GM03348 (cell line): ENCODE results near the gene NIN.

Experiments used
- DNase-seq: peaks from one replicate; pipeline ENCODE4 v3.0.0; 2012; ENCODE audit warnings: low spot score

Gene NIN

DNA sequence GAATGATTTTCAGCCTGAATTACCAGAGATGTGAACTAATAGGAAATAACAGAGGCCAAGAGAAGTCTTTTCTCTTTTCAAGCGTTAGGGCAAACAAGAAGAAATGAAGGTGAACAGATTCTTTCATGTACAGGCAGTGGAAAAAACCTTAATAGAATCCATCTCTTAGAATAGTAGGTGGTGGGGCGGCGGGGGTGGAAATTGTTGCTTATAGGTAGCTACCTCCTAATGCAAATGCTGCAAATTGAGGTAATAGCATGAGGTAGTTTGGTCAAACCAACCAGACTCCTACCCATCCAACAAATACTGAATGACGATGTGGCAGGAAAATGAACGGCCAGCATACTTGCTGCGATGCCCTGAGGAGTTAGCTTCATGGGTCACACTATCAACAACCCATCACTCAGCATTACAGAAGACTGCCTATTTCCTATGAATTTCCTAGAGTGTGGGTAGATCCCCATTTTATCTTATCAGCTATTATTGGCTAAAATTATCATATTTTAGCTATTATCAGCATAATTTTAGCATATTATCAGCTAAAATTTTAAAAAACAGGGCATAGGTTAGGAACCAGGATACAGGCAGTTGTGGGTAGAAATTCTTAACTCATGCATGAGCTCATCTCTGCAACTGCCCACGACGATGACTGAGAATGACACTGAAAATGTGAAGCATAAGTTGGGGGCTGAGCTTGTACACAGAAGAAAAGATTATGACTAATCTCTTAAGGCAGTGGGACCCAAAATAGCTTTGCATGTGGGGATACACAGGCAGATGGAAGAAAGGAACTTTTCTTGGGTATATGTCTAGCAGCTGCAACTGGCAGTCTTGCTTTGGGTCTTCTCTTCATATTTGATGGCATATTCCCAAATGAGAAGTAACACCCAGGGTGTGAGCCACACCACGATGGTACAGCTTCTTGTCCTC is 68.7 kb downstream of the NIN start:
- DNase-seq, result peak; percentile 39

- DNase-seq, result no peak
Measured at GRCh38 chr14:50759800-50760543, 71.0 kb downstream of the NIN start.

DNA sequence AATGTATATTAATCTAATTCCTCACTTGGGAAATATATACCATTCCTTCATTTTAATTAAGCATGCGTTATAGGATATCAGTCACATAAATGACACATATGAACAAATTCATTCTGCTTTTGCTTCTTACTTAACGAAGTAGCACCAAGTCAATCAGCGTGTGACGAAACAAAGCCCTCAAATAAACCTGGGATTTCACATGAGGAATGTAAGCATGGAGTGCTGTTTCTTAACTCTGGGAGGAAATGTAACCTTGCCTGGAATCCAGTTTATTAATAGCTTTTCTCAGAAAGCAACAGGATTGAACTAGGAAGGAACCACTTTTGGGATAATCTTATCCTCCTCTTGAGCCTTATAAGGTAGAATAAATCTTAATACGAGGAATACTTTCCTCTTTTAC is 72.0 kb downstream of the NIN start:
- DNase-seq, result no peak

DNA sequence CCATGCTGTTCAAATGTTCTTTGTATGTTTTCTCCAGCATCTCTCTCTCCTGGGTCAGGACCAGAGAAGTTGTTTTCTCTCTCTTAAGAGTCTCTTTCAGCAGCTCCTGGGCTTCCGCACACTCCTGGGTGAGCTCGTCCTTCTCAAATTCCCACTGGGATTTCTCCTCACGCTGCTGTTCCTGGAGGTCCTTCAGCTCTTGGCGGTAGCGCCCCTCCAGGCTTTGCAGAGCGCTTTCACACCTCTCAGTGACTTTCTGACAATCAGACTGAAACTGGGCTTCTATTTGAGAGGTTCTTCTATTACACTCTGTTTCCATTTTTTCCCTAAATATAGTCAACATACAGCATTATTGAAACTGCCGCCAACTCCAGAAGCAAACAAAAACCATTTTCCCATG is 72.7 kb downstream of the NIN start:
- no peak for DNase-seq

DNA sequence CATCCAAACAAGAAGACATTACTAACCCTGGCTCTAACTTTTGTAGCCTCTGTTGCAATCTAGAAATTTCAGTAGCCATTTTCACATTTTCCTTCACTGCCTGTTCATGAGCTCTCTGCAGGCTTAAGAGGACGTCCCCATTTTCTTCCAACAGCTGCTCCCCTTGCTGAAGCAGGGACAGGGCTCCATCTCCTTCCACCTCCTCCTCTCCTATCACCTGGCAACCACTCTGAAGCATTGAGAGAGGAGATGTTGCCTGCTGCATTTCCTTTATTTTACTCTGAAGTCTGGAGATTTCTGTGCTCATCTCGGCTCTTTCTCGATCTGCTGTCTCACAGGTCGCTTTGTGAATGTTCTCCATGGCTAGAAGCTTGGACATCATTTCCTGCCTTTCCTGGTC is 73.3 kb downstream of the NIN start:
- no peak for DNase-seq

- DNase-seq, result no peak
Measured at GRCh38 chr14:50756300-50756699, 74.7 kb downstream of the NIN start.

DNA sequence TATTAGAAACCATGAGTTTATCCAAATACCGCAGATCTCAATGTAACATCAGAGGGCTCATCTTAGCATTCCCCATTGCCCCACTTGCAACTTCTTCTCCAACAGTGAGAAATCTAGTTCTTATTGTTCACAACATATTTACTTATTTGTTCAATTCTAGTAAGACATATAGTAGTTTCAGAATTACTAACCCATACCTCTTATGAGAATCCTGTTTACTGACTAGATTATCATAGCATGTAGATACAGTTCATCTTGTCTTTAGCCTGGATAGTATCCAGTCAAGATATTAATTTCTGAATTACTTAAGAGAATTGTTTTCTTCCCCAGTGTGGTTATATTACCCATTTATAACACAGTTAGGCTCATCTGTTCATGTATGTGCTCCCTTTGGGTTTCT is 80.6 kb downstream of the NIN start:
- DNase-seq, result no peak

DNA sequence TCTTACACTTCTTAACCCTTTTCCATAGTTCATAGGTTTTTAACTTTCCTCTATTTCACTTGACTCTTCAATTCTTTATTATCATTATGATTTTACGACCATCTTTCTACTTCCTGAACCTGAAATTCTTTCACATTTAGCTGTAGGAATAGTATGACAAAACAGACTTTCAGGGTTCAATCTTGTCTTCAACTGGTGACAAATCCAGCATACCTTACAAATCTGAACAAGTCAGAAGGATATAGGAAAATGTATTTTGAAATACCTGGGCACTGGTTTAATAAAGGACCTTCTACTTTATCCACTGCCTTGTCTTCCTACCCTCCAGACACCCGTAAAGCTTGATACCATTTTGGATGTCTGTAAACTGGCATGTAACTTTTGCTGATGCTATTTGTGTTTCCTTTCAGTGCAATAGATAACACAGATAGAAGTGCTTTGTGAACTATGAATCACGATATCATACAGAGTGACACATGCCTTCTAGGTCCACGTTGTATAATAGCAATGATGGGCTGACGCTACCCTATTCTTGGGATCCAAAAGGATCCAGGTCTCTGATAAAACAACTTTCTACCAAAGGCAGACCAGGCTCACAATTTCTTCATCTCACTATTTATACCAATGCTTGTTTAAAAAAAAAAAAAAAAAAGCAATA is 85.4 kb downstream of the NIN start:
- DNase-seq, result no peak

DNA sequence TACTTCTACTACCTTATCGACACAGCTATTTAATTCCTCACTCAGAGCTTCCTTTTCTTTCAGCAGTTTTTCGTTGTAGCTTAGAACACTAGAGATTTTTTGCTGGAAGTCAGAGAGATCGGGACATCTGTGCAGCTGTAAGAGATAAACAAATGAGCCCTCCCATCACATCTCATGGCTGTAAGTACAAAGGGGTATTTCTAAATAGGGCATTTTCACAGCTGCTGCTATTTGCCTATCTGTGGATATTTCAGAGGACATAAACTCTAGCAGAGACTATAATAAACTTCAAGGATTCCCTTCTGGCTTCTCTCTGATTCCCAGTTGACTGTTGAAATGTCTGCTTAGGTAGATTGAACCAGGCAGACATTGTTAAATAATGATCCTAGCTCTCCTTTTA is 86.7 kb downstream of the NIN start:
- no peak for DNase-seq

GRCh38 chr14:50741567-50741966 is 89.4 kb downstream of the NIN start:
- DNase-seq, result no peak

GRCh38 chr14:50740856-50741255 is 90.1 kb downstream of the NIN start:
- DNase-seq, result no peak

DNA sequence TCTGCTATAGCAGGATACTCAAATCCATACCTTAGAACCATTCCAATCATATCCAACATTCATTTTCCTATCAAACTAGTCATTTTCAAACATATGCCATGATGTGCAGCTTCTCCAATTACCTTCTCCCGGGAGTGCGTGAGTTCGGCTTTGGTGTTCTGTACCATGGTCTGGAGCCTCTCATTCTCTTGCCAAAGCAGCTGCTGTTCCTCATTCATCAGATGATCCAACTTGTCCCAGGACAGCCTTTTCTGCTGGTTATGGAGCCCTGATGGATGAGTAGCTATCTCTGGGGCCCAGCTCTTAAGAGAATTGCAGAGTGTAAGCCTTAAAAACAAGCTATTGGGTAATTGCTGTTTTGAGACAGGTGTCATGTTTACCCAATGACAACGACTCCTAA is 91.8 kb downstream of the NIN start:
- DNase-seq, result no peak

GRCh38 chr14:50736932-50737419 is 94.0 kb downstream of the NIN start:
- DNase-seq, result no peak

DNA sequence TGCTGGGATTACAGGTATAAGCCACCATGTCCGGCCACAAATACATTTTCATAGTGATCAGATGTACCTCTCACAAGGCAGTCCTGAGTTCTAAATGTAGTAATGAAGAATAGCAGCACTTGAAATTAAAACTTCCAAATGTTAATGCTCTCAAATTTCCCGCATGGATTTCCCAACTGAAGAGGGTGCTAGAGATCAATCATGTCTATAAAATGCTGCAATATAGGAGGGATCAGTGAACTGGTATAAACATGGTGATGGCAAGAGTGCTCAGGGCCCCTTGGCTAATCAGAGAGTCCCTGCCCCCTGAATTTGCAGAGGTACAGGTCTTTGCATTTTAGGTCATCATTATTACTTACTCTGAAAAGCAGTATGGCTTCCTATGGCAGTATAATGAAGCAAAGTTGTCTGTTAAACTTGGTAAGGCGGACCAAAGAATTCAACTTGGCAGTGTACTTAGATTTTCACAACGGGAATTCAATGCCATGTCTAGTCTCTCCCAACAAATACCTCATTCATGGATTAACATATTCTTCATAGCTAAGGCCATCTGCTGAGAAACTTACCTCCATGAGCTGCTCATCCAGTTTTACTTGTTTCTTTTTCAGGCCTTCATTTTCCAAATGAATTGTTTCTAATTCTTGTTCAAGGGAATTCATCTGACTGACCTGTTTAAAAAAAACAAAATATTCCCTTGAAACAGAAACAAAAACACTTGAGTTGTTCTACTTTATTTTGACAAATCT is 95.8 kb downstream of the NIN start:
- no peak for DNase-seq

- no peak for DNase-seq
Measured at GRCh38 chr14:50733494-50733893, 97.5 kb downstream of the NIN start.

DNA sequence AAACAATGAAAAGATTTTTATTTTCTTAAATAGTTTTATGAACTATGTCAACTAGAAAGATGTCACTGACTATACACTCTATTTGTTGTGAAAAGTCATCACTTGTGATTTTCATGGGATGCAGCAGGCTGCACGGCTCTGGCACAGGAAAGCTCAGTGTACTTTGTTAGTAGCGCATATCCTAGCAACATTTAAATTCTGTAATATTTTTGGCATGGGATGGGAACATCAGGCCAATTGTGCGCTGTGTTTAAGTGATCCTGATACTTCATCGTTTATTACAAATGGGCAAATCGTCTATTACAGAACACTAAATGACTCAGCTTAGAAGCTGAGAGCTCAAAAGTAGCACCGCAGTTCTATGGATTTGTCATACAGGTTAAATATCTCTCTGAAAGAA is 102.1 kb downstream of the NIN start:
- no peak for DNase-seq

- peak; percentile 78 for DNase-seq
Measured at GRCh38 chr14:50726372-50727107, 104.4 kb downstream of the NIN start.

DNA sequence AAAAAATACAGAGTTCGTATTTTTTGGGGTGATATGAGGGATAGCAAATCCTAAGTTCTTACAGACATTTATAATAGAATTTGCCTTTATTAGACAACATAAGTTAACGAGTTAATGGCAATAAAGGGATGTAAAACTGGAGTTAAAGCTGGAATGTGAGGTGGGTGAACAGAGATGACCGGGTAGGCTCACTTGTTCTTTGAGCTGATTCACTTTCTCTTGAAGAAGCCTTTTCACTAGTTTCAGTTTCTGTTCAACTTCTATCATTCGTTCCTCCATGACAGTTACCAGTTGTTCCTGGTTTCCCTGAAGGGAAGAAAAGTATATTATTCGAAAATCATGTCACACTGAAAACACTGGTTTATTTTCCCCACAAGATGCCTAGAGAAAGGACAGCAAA is 105.2 kb downstream of the NIN start:
- DNase-seq, result no peak

DNA sequence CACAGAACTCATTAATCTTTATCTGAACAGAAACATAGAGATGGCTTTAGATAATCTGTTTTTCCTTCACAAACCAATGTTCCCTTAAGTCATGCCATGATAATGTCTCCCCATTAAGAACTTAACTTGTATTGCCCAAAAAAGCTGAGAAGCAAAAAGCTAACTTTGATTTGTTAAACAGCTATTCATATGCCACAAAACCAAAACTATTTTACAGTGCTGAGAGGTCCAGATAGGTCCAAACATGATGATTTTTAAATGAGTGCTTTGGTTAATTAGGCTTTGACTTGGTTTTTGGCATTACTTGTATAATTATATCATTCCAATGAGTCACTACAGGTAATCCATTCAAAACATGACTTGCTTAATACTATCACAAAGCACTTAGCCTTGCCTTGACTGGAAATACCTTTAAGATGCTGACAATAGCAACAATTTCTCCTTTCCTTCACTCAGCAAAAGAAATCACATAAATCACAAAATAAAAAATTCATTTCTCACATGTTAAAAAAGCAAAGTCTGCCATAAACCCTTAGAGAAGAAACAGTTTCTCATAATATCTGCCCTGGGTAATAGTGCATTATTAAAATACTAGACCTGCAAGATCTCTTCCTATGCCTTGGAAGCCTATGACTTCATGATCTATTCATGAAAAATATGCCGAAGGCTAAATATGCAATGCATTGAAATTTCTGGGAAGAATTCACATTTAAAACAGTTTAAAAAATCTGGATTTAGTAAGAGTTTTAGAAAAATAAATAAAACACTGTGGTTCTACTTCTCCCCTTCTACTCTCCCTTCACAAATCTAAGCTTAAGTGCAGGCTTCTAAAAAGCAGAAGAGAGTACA is 110.8 kb downstream of the NIN start:
- no peak for DNase-seq

GRCh38 chr14:50718949-50719348 is 112.0 kb downstream of the NIN start:
- no peak for DNase-seq
